BE2C (cell line): ENCODE measurements around the gene WFDC12.

Experiments
- DNase-seq: peaks from one replicate; pipeline ENCODE4 v3.0.0-alpha.2; 2020
- H3K27me3 ChIP-seq: fragments of 250-450 bp; sonication (Bioruptor Pico); 2 replicates; pipeline ENCODE4 v1.5.1; 2020; ENCODE audit warnings: mild to moderate bottlenecking
- H3K36me3 ChIP-seq: fragments of 250-450 bp; sonication (Bioruptor Pico); 2 replicates; pipeline ENCODE4 v1.5.1; 2020; ENCODE audit warnings: mild to moderate bottlenecking
- H3K4me1 ChIP-seq: fragments of 250-450 bp; sonication (Bioruptor Pico); 2 replicates; pipeline ENCODE4 v1.5.1; 2020
- H3K4me3 ChIP-seq: 2 replicates; pipeline ENCODE4 v1.5.1; 2011; ENCODE audit warnings: low read depth, low read length
- H3K9me3 ChIP-seq: fragments of 250-450 bp; sonication (Bioruptor Pico); 2 replicates; pipeline ENCODE4 v1.5.1; 2020
- CTCF ChIP-seq: IDR thresholded peaks from 2 replicates; pipeline ENCODE4 v1.5.1; 2012; ENCODE audit warnings: mild to moderate bottlenecking, low read depth, low read length

The WFDC12 gene

GRCh38 chr20:45138561-45139300, 14.5 kb upstream of the WFDC12 start:
- Histone ChIP-seq H3K9me3 (no peaks in the 10 kb centered on the region), H3K36me3 (no peaks in the 10 kb centered on the region), H3K27me3 (peaks cover 11% of the 10 kb centered on the region), H3K4me1 (no peaks in the 10 kb centered on the region), H3K4me3 (no peak overlapping the region)
- TF ChIP-seq CTCF: peak; percentile 88
- peak; percentile 78 for DNase-seq

GRCh38 chr20:45136911-45137310, 12.6 kb upstream of the WFDC12 start:
- Histone ChIP-seq H3K36me3 (no peaks in the 10 kb centered on the region), H3K4me3 (no peak overlapping the region), H3K27me3 (peaks cover 10% of the 10 kb centered on the region; the same call in 1 of the 2 replicates), H3K9me3 (no peaks in the 10 kb centered on the region), H3K4me1 (no peaks in the 10 kb centered on the region)
- DNase-seq: no peak
- TF ChIP-seq CTCF: no peak

- no peak for TF ChIP-seq CTCF
- Histone ChIP-seq H3K9me3 (no peaks in the 10 kb centered on the region), H3K36me3 (no peaks in the 10 kb centered on the region), H3K4me1 (no peaks in the 10 kb centered on the region), H3K4me3 (no peak overlapping the region), H3K27me3 (peaks cover 31% of the 10 kb centered on the region)
- DNase-seq: no peak
These were observed 3.8 kb upstream of the WFDC12 start for GRCh38 chr20:45128099-45128498.

GRCh38 chr20:45121388-45121787, 2.9 kb downstream of the WFDC12 start:
- Histone ChIP-seq H3K4me3 (no peak overlapping the region), H3K27me3 (peaks cover 48% of the 10 kb centered on the region), H3K9me3 (no peaks in the 10 kb centered on the region), H3K4me1 (no peaks in the 10 kb centered on the region), H3K36me3 (no peaks in the 10 kb centered on the region)
- DNase-seq: no peak
- TF ChIP-seq CTCF: no peak

- no peak for TF ChIP-seq CTCF
- H3K9me3 ChIP-seq: no peaks in the 10 kb centered on the region
- peaks cover 42% of the 10 kb centered on the region for H3K27me3 ChIP-seq
- no peak for DNase-seq
- no peak overlapping the region for H3K4me3 ChIP-seq
- no peaks in the 10 kb centered on the region for H3K36me3 ChIP-seq
- no peaks in the 10 kb centered on the region for H3K4me1 ChIP-seq
These were observed 4.6 kb downstream of the WFDC12 start for GRCh38 chr20:45119556-45120266.

- DNase-seq: no peak
- TF ChIP-seq CTCF: no peak
- H3K27me3 ChIP-seq: peaks cover 39% of the 10 kb centered on the region
These were observed 6.2 kb downstream of the WFDC12 start for GRCh38 chr20:45118028-45118427.

More at GRCh38 chr20:45118028-45118427, 6.2 kb downstream of the WFDC12 start:
- Histone ChIP-seq H3K9me3 (no peaks in the 10 kb centered on the region), H3K4me1 (no peaks in the 10 kb centered on the region), H3K4me3 (no peak overlapping the region), H3K36me3 (no peaks in the 10 kb centered on the region)
